Liver (tissue), 9 donors: Measurements from ENCODE around the gene ZRANB1. TPM values are rescaled to one million over a fixed set of nuclear protein-coding genes. Genes with fewer than 3 reads are reported as not detected.

Experiments used
- DNase-seq: peaks from one replicate; pipeline ENCODE4 v3.0.0-alpha.2; 2017; ENCODE audit warnings: low spot score
- H3K27ac ChIP-seq, 2 donors: one replicate each; pipeline ENCODE4 v1.7.0; 2013; ENCODE audit warnings: inconsistent platforms in 2 of 2, low read length in 2 of 2, control low read depth in 1 of 2, low read depth in 1 of 2, mild to moderate bottlenecking in 1 of 2
- H3K27me3 ChIP-seq, 4 donors: one replicate each; pipeline versions ENCODE4 v1.6.1 to v1.7.0; 2013; ENCODE audit warnings: low read length in 3 of 4, inconsistent platforms in 1 of 4, mild to moderate bottlenecking in 1 of 4, moderate library complexity in 1 of 4; ENCODE audit not compliant: control insufficient read depth in 4 of 4, insufficient read depth in 4 of 4
- H3K36me3 ChIP-seq, 4 donors: one replicate each; pipeline versions ENCODE4 v1.6.1 to v1.7.0; 2013; ENCODE audit warnings: low read length in 3 of 4, mild to moderate bottlenecking in 3 of 4, low read depth in 1 of 4, moderate library complexity in 1 of 4; ENCODE audit not compliant: control insufficient read depth in 4 of 4, insufficient read depth in 3 of 4
- H3K4me1 ChIP-seq, 4 donors: one replicate each; pipeline versions ENCODE4 v1.6.1 to v1.7.0; 2013; ENCODE audit warnings: low read length in 3 of 4, mild to moderate bottlenecking in 3 of 4, moderate library complexity in 1 of 4; ENCODE audit not compliant: control insufficient read depth in 4 of 4, insufficient read depth in 4 of 4
- H3K4me3 ChIP-seq, 3 donors: one replicate each; pipeline versions ENCODE4 v1.6.1 to v1.7.0; 2013; ENCODE audit warnings: low read length in 3 of 3, control low read depth in 1 of 3, low read depth in 1 of 3, mild to moderate bottlenecking in 1 of 3
- H3K9ac ChIP-seq, 2 donors: one replicate each; pipeline ENCODE4 v1.7.0; 2013; ENCODE audit warnings: low read length in 2 of 2, mild to moderate bottlenecking in 2 of 2, moderate library complexity in 2 of 2, control low read depth in 1 of 2, low read depth in 1 of 2
- H3K9me3 ChIP-seq, 4 donors: one replicate each; pipeline versions ENCODE4 v1.6.1 to v1.7.0; 2013; ENCODE audit warnings: low read length in 3 of 4; ENCODE audit not compliant: control insufficient read depth in 4 of 4
- ATF3 ChIP-seq: IDR thresholded peaks from 2 replicates; pipeline ENCODE4 v1.6.1; 2016; ENCODE audit warnings: antibody characterized with exemption
- CTCF ChIP-seq: fragments of 150-350 bp; IDR thresholded peaks from 2 replicates; pipeline ENCODE4 v1.5.1; 2017; ENCODE audit warnings: improper control_type of control experiment, low read depth, low read length; ENCODE audit not compliant: missing input control
- EGR1 ChIP-seq, 2 donors: IDR thresholded peaks; 2 replicates each; pipeline ENCODE4 v1.6.1; 2016 to 2018; ENCODE audit warnings: antibody characterized with exemption in 2 of 2, low read depth in 2 of 2
- FOXA1 ChIP-seq: IDR thresholded peaks from 2 replicates; pipeline ENCODE4 v1.6.1; 2016; ENCODE audit warnings: antibody characterized with exemption
- FOXA2 ChIP-seq: IDR thresholded peaks from 2 replicates; pipeline ENCODE4 v1.6.1; 2016; ENCODE audit warnings: antibody characterized with exemption
- GABPA ChIP-seq, 2 donors: IDR thresholded peaks in 1 of 2; conservative IDR thresholded peaks in 1 of 2; 2 replicates each; pipeline ENCODE4 v1.6.1; 2016; ENCODE audit warnings: antibody characterized with exemption in 2 of 2, mild to moderate bottlenecking in 1 of 2, moderate library complexity in 1 of 2
- HNF4A ChIP-seq, 2 donors: conservative IDR thresholded peaks; 2 replicates each; pipeline ENCODE4 v1.6.1; 2016; ENCODE audit warnings: antibody characterized with exemption in 2 of 2, mild to moderate bottlenecking in 2 of 2
- HNF4G ChIP-seq: IDR thresholded peaks from 2 replicates; pipeline ENCODE4 v1.6.1; 2016; ENCODE audit warnings: antibody characterized with exemption
- JUND ChIP-seq, 2 donors: IDR thresholded peaks; 2 replicates each; pipeline ENCODE4 v1.6.1; 2016; ENCODE audit warnings: antibody characterized with exemption in 2 of 2
- NR2F2 ChIP-seq: IDR thresholded peaks from 2 replicates; pipeline ENCODE4 v1.6.1; 2016; ENCODE audit warnings: antibody characterized with exemption
- RAD21 ChIP-seq, 2 donors: IDR thresholded peaks; 2 replicates each; pipeline ENCODE4 v1.6.1; 2016; ENCODE audit warnings: antibody characterized with exemption in 2 of 2, mild to moderate bottlenecking in 2 of 2
- RXRA ChIP-seq, 2 donors: IDR thresholded peaks; 2 replicates each; pipeline ENCODE4 v1.6.1; 2017 to 2018; ENCODE audit warnings: antibody characterized with exemption in 2 of 2, mild to moderate bottlenecking in 1 of 2
- SP1 ChIP-seq: IDR thresholded peaks from 2 replicates; pipeline ENCODE4 v1.6.1; 2018; ENCODE audit warnings: antibody characterized with exemption, mild to moderate bottlenecking
- TAF1 ChIP-seq: conservative IDR thresholded peaks from 2 replicates; pipeline ENCODE4 v1.6.1; 2016; ENCODE audit warnings: antibody characterized with exemption, mild to moderate bottlenecking
- YY1 ChIP-seq: IDR thresholded peaks from 2 replicates; pipeline ENCODE4 v1.6.1; 2016; ENCODE audit warnings: antibody characterized with exemption, mild to moderate bottlenecking
- WGBS: extraction: QIAGEN DNeasy Blood & Tissue Kit; methylation state at CpG from one replicate; pipeline ENCODE4 v1.1.7; 2013; 5-methylcytosine and 5-hydroxymethylcytosine counted together
- polyA plus RNA-seq, 2 donors: library from polyadenylated mRNA; stranded (reverse) in 1 of 2; unstranded in 1 of 2; fragments of 200-250 nt in 1 of 2; fragments of >200 nt in 1 of 2; fragmentation: Nextera tagmentation in 1 of 2; extraction: Ambion mirVana in 1 of 2; gene quantifications; one replicate each; pipeline versions ENCODE4 v1.2.1 to v1.2.3, GENCODE V29; 2013 to 2015
- total RNA-seq, 2 donors: library from RNA; depleted of rRNA; stranded (reverse); fragments of >200 nt; gene quantifications; one replicate each; pipeline ENCODE4 v1.2.3, GENCODE V29; 2014
- TF ChIP-seq, protein P1 (sequence below): IDR thresholded peaks from 2 replicates; pipeline ENCODE4 v1.6.1; 2016; ENCODE audit warnings: antibody characterized with exemption
- TF ChIP-seq, protein P2 (sequence below): IDR thresholded peaks from 2 replicates; pipeline ENCODE4 v1.6.1; 2016; ENCODE audit warnings: antibody characterized with exemption
- TF ChIP-seq, protein P3 (sequence below): IDR thresholded peaks from 2 replicates; pipeline ENCODE4 v1.6.1; 2016; ENCODE audit warnings: antibody characterized with exemption, mild to moderate bottlenecking
- donor health status: healthy.
- donor health status: healthy.
- donor health status: healthy.
- donor health status: healthy.
- donor health status: healthy.

Gene ZRANB1
- total and polyA plus RNA-seq, 4 donors = 6.2 to 32.5 (median 14.4) TPM

DNA sequence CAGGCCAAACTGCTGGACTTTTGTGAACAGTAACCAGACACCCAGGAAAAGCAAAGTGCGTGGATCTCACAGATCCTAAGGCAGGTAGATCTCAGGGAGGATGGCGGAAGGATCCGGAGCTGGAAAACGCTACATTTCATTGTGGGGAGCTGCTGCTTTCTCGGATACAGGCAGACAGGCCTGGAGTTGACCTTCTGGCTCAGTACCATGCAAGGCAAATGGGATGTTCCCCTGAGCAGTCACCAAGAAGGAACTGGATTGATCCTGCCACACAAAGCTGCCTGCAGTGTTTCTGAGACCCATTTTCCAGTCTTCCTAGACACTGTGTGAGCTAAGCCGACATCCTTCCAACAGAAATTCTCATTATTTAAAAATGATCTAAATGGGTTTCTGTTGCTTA lies 65.5 kb downstream of the ZRANB1 start (continued):
- no peak for TF ChIP-seq CTCF
- TF ChIP-seq FOXA2 = no peak
- TF ChIP-seq TAF1 = no peak

- TF ChIP-seq JUND (IDR thresholded peaks at IDR 0.05) = no peak
- TF ChIP-seq RAD21 (IDR thresholded peaks at IDR 0.05) = no peak
- TF ChIP-seq FOXA2 = no peak
- no peak for TF ChIP-seq NR2F2
- no peak for TF ChIP-seq RXRA (IDR thresholded peaks at IDR 0.05)
- no peak for TF ChIP-seq GABPA (IDR thresholded peaks at IDR 0.05 in 1 of 2, conservative IDR thresholded peaks at IDR 0.05 in 1 of 2)
- no peak for TF ChIP-seq TAF1
- no peak for TF ChIP-seq FOXA1
- TF ChIP-seq HNF4A (conservative IDR thresholded peaks at IDR 0.05) = no peak
- TF ChIP-seq, protein P1, sequence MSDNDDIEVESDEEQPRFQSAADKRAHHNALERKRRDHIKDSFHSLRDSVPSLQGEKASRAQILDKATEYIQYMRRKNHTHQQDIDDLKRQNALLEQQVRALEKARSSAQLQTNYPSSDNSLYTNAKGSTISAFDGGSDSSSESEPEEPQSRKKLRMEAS = no peak
- no peak for TF ChIP-seq ATF3
- TF ChIP-seq CTCF = no peak
- no peak for TF ChIP-seq EGR1 (IDR thresholded peaks at IDR 0.05; ENCODE audit: low read depth in 2 of 2)
- no peak for TF ChIP-seq YY1
- TF ChIP-seq HNF4G = no peak
- no peak for TF ChIP-seq SP1
- TF ChIP-seq, protein P2, sequence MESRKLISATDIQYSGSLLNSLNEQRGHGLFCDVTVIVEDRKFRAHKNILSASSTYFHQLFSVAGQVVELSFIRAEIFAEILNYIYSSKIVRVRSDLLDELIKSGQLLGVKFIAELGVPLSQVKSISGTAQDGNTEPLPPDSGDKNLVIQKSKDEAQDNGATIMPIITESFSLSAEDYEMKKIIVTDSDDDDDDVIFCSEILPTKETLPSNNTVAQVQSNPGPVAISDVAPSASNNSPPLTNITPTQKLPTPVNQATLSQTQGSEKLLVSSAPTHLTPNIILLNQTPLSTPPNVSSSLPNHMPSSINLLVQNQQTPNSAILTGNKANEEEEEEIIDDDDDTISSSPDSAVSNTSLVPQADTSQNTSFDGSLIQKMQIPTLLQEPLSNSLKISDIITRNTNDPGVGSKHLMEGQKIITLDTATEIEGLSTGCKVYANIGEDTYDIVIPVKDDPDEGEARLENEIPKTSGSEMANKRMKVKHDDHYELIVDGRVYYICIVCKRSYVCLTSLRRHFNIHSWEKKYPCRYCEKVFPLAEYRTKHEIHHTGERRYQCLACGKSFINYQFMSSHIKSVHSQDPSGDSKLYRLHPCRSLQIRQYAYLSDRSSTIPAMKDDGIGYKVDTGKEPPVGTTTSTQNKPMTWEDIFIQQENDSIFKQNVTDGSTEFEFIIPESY = no peak
- TF ChIP-seq, protein P3, sequence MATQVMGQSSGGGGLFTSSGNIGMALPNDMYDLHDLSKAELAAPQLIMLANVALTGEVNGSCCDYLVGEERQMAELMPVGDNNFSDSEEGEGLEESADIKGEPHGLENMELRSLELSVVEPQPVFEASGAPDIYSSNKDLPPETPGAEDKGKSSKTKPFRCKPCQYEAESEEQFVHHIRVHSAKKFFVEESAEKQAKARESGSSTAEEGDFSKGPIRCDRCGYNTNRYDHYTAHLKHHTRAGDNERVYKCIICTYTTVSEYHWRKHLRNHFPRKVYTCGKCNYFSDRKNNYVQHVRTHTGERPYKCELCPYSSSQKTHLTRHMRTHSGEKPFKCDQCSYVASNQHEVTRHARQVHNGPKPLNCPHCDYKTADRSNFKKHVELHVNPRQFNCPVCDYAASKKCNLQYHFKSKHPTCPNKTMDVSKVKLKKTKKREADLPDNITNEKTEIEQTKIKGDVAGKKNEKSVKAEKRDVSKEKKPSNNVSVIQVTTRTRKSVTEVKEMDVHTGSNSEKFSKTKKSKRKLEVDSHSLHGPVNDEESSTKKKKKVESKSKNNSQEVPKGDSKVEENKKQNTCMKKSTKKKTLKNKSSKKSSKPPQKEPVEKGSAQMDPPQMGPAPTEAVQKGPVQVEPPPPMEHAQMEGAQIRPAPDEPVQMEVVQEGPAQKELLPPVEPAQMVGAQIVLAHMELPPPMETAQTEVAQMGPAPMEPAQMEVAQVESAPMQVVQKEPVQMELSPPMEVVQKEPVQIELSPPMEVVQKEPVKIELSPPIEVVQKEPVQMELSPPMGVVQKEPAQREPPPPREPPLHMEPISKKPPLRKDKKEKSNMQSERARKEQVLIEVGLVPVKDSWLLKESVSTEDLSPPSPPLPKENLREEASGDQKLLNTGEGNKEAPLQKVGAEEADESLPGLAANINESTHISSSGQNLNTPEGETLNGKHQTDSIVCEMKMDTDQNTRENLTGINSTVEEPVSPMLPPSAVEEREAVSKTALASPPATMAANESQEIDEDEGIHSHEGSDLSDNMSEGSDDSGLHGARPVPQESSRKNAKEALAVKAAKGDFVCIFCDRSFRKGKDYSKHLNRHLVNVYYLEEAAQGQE = no peak
- H3K9me3 ChIP-seq = no peaks in the 10 kb centered on the region
- H3K27me3 ChIP-seq = no peaks in the 10 kb centered on the region
- H3K27ac ChIP-seq = no peak overlapping the region
- 86% methylated on average over 22 of the region's 22 CpGs for WGBS
- no peak overlapping the region for H3K9ac ChIP-seq
- no peak for DNase-seq
- H3K4me3 ChIP-seq = no peak overlapping the region
- no peaks in the 10 kb centered on the region for H3K4me1 ChIP-seq
- H3K36me3 ChIP-seq = no peaks in the 10 kb centered on the region
These were observed 67.0 kb downstream of the ZRANB1 start for GRCh38 chr10:125008689-125009638.
